IPS-18c (cell line): ENCODE results near the gene PAGE2B.
"Not testable (repeated sequence)": the region's sequence is repeated elsewhere in the genome, so short reads cannot be mapped to it uniquely, and the experiment has no call there.

Experiments used
- H3K4me3 ChIP-seq: 2 replicates; pipeline ENCODE4 v1.7.0; 2013; ENCODE audit warnings: low read depth, mild to moderate bottlenecking, low read length, moderate library complexity; ENCODE audit not compliant: insufficient read depth
- H3K9me3 ChIP-seq: one replicate; pipeline ENCODE4 v1.6.1; 2013; ENCODE audit warnings: mild to moderate bottlenecking, low read length, moderate library complexity; ENCODE audit not compliant: control insufficient read depth, insufficient read depth

PAGE2B gene

GRCh38 chrX:55074851-55075467, at the start of gene PAGE2B:
Gene PAGE2B (plus strand): TSS chrX:55075030. CDS start chrX:55076042, 1,012 bp downstream.
- no peak within 1 kb of the TSS for H3K4me3 ChIP-seq
- H3K9me3 ChIP-seq: peaks cover 6% of the 10 kb centered on the region

- H3K4me3 ChIP-seq: no peak overlapping the region
- H3K9me3 ChIP-seq: peaks cover 5% of the 10 kb centered on the region
These were observed 48.7 kb upstream of the PAGE2B start for GRCh38 chrX:55026143-55026542.

- Histone ChIP-seq H3K4me3 (no peak overlapping the region), H3K9me3 (peaks cover 5% of the 10 kb centered on the region)
These were observed 48.0 kb upstream of the PAGE2B start for GRCh38 chrX:55026840-55027239.

- no peak overlapping the region for H3K4me3 ChIP-seq
- peaks cover 5% of the 10 kb centered on the region for H3K9me3 ChIP-seq
These were observed 46.8 kb upstream of the PAGE2B start for GRCh38 chrX:55028040-55028439.

GRCh38 chrX:55028611-55029010, 46.2 kb upstream of the PAGE2B start:
- H3K4me3 ChIP-seq: no peak overlapping the region

GRCh38 chrX:55029291-55029690, 45.5 kb upstream of the PAGE2B start:
- peaks cover 5% of the 10 kb centered on the region for H3K9me3 ChIP-seq
- no peak overlapping the region for H3K4me3 ChIP-seq

More at GRCh38 chrX:55028611-55029010, 46.2 kb upstream of the PAGE2B start:
- peaks cover 5% of the 10 kb centered on the region for H3K9me3 ChIP-seq

GRCh38 chrX:55030271-55031205, 44.3 kb upstream of the PAGE2B start, which contains the start of gene ALAS2:
Gene ALAS2 (minus strand): TSS chrX:55030977. CDS start chrX:55026000, 4,977 bp downstream.
- Histone ChIP-seq H3K4me3 (no peak within 1 kb of the TSS), H3K9me3 (peaks cover 5% of the 10 kb centered on the region)

GRCh38 chrX:55033429-55033828, 41.4 kb upstream of the PAGE2B start:
- no peaks in the 10 kb centered on the region for H3K9me3 ChIP-seq
- H3K4me3 ChIP-seq: no peak overlapping the region

- H3K4me3 ChIP-seq: no peak overlapping the region
These were observed 35.4 kb upstream of the PAGE2B start for GRCh38 chrX:55039471-55039870.

GRCh38 chrX:55041514-55041913, 33.3 kb upstream of the PAGE2B start:
- peaks cover 2% of the 10 kb centered on the region for H3K9me3 ChIP-seq
- H3K4me3 ChIP-seq: no peak overlapping the region

More at GRCh38 chrX:55039471-55039870, 35.4 kb upstream of the PAGE2B start:
- peaks cover 2% of the 10 kb centered on the region for H3K9me3 ChIP-seq

GRCh38 chrX:55050599-55050998, 24.2 kb upstream of the PAGE2B start:
- not testable (repeated sequence) for H3K4me3 ChIP-seq, H3K9me3 ChIP-seq

- no peak overlapping the region for H3K4me3 ChIP-seq
These were observed 17.8 kb upstream of the PAGE2B start for GRCh38 chrX:55056820-55057674.

GRCh38 chrX:55057675-55058249, 17.1 kb upstream of the PAGE2B start:
- peaks cover 4% of the 10 kb centered on the region for H3K9me3 ChIP-seq
- H3K4me3 ChIP-seq: no peak overlapping the region

More at GRCh38 chrX:55056820-55057674, 17.8 kb upstream of the PAGE2B start:
- peaks cover 10% of the 10 kb centered on the region for H3K9me3 ChIP-seq

- not testable (repeated sequence) for H3K4me3 ChIP-seq, H3K9me3 ChIP-seq
These were observed 7.7 kb upstream of the PAGE2B start for GRCh38 chrX:55067180-55067579.

GRCh38 chrX:55072286-55072685, 2.5 kb upstream of the PAGE2B start:
- Histone ChIP-seq H3K4me3 (no peak overlapping the region), H3K9me3 (peaks cover 8% of the 10 kb centered on the region)

GRCh38 chrX:55088795-55089489, 14.1 kb downstream of the PAGE2B start, which contains the start of gene PAGE2:
Gene PAGE2 (plus strand): TSS chrX:55089018. CDS start chrX:55090021, 1,003 bp downstream.
- H3K4me3 ChIP-seq: no peak within 1 kb of the TSS

More at GRCh38 chrX:55088795-55089489, 14.1 kb downstream of the PAGE2B start, which contains the start of gene PAGE2:
- peaks cover 7% of the 10 kb centered on the region for H3K9me3 ChIP-seq
